K562 (cell line): Measurements from ENCODE around the gene TAF8. TPM values are rescaled to one million over a fixed set of nuclear protein-coding genes. Genes with fewer than 3 reads are reported as not detected.

Experiments used
- ATF6 ChIP-seq: sonication (generic); formaldehyde crosslinking; IDR thresholded peaks from 2 replicates; pipeline ENCODE4 v1.4.0; 2020; ENCODE audit warnings: mild to moderate bottlenecking, missing genetic modification reagents
- CC2D1A ChIP-seq: fragments of 450-650 bp; IDR thresholded peaks from 2 replicates; pipeline ENCODE4 v1.6.1; 2017; ENCODE audit warnings: mild to moderate bottlenecking
- CTCF ChIP-seq, 3 experiments: IDR thresholded peaks in 2 of 3; conservative IDR thresholded peaks in 1 of 3; 2 replicates each; pipeline ENCODE4 v1.5.1; 2011 to 2012; ENCODE audit warnings: low read length in 3 of 3, mild to moderate bottlenecking in 3 of 3, control low read depth in 2 of 3, improper control_type of control experiment in 1 of 3, inconsistent platforms in 1 of 3, low read depth in 1 of 3, mixed read lengths in 1 of 3, moderate library complexity in 1 of 3; ENCODE audit not compliant: insufficient read depth in 2 of 3
- DNMT1 ChIP-seq: fragments of 450-650 bp; IDR thresholded peaks from 2 replicates; pipeline ENCODE4 v1.6.1; 2016; ENCODE audit warnings: antibody characterized with exemption, mild to moderate bottlenecking
- E2F1 ChIP-seq: sonication (generic); formaldehyde crosslinking; IDR thresholded peaks from 2 replicates; pipeline ENCODE4 v1.8.1; 2023; ENCODE audit warnings: mild to moderate bottlenecking, missing genetic modification reagents, moderate library complexity
- E2F6 ChIP-seq, 2 experiments: IDR thresholded peaks; 2 replicates each; pipeline ENCODE4 v1.6.1; 2011; ENCODE audit warnings: borderline replicate concordance in 1 of 2, control low read depth in 1 of 2, low read depth in 1 of 2, low read length in 1 of 2, mild to moderate bottlenecking in 1 of 2, mixed read lengths in 1 of 2, moderate library complexity in 1 of 2; ENCODE audit not compliant: insufficient read depth in 1 of 2, insufficient read length in 1 of 2, poor library complexity in 1 of 2, severe bottlenecking in 1 of 2; ENCODE audit errors: extremely low read depth in 1 of 2
- GATA2 ChIP-seq: sonication (generic); formaldehyde crosslinking; IDR thresholded peaks from 2 replicates; pipeline ENCODE4 v1.4.0; 2020; ENCODE audit warnings: mild to moderate bottlenecking, missing genetic modification reagents
- MTA2 ChIP-seq: fragments of 450-650 bp; IDR thresholded peaks from 2 replicates; pipeline ENCODE4 v1.6.1; 2016; ENCODE audit warnings: low read depth
- MTA3 ChIP-seq: fragments of 450-650 bp; formaldehyde crosslinking; IDR thresholded peaks from 2 replicates; pipeline ENCODE4 v1.6.1; 2017; ENCODE audit warnings: mild to moderate bottlenecking, borderline replicate concordance
- NBN ChIP-seq: fragments of 450-650 bp; IDR thresholded peaks from 2 replicates; pipeline ENCODE4 v1.6.1; 2016; ENCODE audit warnings: low read depth, mild to moderate bottlenecking
- NUFIP1 ChIP-seq: fragments of 450-650 bp; IDR thresholded peaks from 2 replicates; pipeline ENCODE4 v1.6.1; 2018; ENCODE audit not compliant: partially characterized antibody
- RAD51 ChIP-seq: fragments of 450-650 bp; IDR thresholded peaks from 2 replicates; pipeline ENCODE4 v1.7.1; 2016; ENCODE audit warnings: low read depth, mild to moderate bottlenecking, borderline replicate concordance
- RBM39 ChIP-seq: fragments of 200-400 bp; formaldehyde crosslinking; optimal IDR thresholded peaks from 2 replicates; pipeline ENCODE3; 2018; ENCODE audit warnings: low read depth, low read length
- STAT5A ChIP-seq: IDR thresholded peaks from 2 replicates; pipeline ENCODE4 v1.6.1; 2012; ENCODE audit warnings: low read length, inconsistent platforms, borderline replicate concordance
- TOE1 ChIP-seq, 2 experiments: fragments of 450-650 bp in 1 of 2; sonication (generic) in 1 of 2; formaldehyde crosslinking in 1 of 2; IDR thresholded peaks; 2 replicates each; pipeline versions ENCODE4 v1.7.1 to v1.8.0; 2016 to 2022; ENCODE audit warnings: borderline replicate concordance in 2 of 2, mild to moderate bottlenecking in 2 of 2, antibody characterized with exemption in 1 of 2, inconsistent platforms in 1 of 2, low read depth in 1 of 2, missing genetic modification reagents in 1 of 2, moderate library complexity in 1 of 2
- ZBTB5 ChIP-seq: fragments of 450-650 bp; IDR thresholded peaks from 2 replicates; pipeline ENCODE4 v1.6.1; 2017; ENCODE audit warnings: antibody characterized with exemption
- ZKSCAN3 ChIP-seq: fragments of 250-450 bp; sonication (Bioruptor Pico); IDR thresholded peaks from 2 replicates; pipeline ENCODE4 v1.4.0; 2020
- polyA plus RNA-seq, 8 experiments: library from polyadenylated mRNA; depleted of rRNA in 4 of 8; stranded (reverse) in 5 of 8; unstranded in 3 of 8; fragments of >200 nt; fragmentation: Nextera tagmentation in 2 of 8; fragmentation: Illumina TruSeq in 1 of 8; extraction: Ambion mirVana in 2 of 8; extraction: Trizol in 1 of 8; gene quantifications; 2 replicates each; pipeline versions ENCODE4 v1.2.1 to v1.2.3, GENCODE V29; 2011 to 2014; ENCODE audit warnings: inconsistent platforms in 1 of 8, missing spikeins in 1 of 8
- total RNA-seq, 7 experiments: library from RNA; depleted of rRNA in 6 of 7; stranded (reverse); fragments of >200 nt in 6 of 7; fragmentation: Illumina TruSeq in 2 of 7; extraction: Trizol in 2 of 7; gene quantifications; 2 replicates each; pipeline versions ENCODE4 v1.2.1 to v1.2.3, GENCODE V29; 2011 to 2021; ENCODE audit warnings: low replicate concordance in 1 of 7

The TAF8 gene
- total and polyA plus RNA-seq, 9 of the 15 experiments (the other 6 are each of a cell fraction or from before 2014, with no cell fraction given): 29.4 to 84.0 (median 52.6) TPM

- TF ChIP-seq E2F6 (IDR thresholded peaks at IDR 0.05; ENCODE audit: borderline replicate concordance in 1 of 2, extremely low read depth in 1 of 2, insufficient read depth in 1 of 2, insufficient read length in 1 of 2, low read depth in 1 of 2, low read length in 1 of 2, poor library complexity in 1 of 2, severe bottlenecking in 1 of 2) (peak in 1 of 2 experiments; percentile 5), CTCF (IDR thresholded peaks at IDR 0.05 in 2 of 3, conservative IDR thresholded peaks at IDR 0.05 in 1 of 3; ENCODE audit: insufficient read depth in 2 of 3, low read depth in 1 of 3, low read length in 3 of 3) (no peak), DNMT1 (no peak), CC2D1A (no peak), STAT5A (no peak), GATA2 (CRISPR knock-in tag) (no peak), ZKSCAN3 (CRISPR knock-in tag) (no peak), TOE1 (IDR thresholded peaks at IDR 0.05; ENCODE audit: borderline replicate concordance) (no peak), TOE1 (CRISPR knock-in tag; IDR thresholded peaks at IDR 0.05; ENCODE audit: borderline replicate concordance, low read depth) (no peak), MTA2 (no peak), NBN (no peak), NUFIP1 (no peak), RBM39 (no peak), ZBTB5 (no peak), ATF6 (CRISPR knock-in tag) (no peak), RAD51 (no peak), MTA3 (no peak), E2F1 (CRISPR knock-in tag) (0 out of 2 replicates have a peak, but pooled peaks have one; percentile 38)
These were observed 2.4 kb upstream of the TAF8 start (continued) for GRCh38 chr6:42047790-42048405.
